HG03045 (cell line): ENCODE results near the gene CLEC3A.
"Not testable (repeated sequence)": the region's sequence is repeated elsewhere in the genome, so short reads cannot be mapped to it uniquely, and the experiment has no call there.

Experiments used
- ATAC-seq: cut with Tn5 transposase; IDR thresholded peaks from one replicate; pipeline ENCODE4 v1.9.1; 2021; ENCODE audit warnings: mild to moderate bottlenecking, moderate library complexity; ENCODE audit not compliant: unreplicated experiment

CLEC3A gene

DNA sequence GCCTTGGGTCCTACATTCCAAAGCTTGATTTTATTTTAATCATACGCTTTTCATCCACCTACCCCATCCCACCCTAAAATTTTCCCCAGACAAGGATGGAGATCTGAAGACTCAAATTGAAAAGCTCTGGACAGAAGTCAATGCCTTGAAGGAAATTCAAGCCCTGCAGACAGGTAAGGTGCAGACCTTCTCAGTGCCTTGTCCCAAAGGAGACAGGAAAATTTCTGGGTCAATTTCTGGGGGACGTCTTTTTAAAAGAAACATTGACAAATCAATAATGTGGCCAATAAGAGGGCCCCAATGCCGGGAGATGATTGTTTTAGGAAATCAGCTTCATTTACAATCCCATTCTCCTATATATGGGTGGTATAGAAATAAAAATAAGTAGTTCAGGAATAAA lies 5.7 kb downstream of the CLEC3A start:
- ATAC-seq, result no peak

DNA sequence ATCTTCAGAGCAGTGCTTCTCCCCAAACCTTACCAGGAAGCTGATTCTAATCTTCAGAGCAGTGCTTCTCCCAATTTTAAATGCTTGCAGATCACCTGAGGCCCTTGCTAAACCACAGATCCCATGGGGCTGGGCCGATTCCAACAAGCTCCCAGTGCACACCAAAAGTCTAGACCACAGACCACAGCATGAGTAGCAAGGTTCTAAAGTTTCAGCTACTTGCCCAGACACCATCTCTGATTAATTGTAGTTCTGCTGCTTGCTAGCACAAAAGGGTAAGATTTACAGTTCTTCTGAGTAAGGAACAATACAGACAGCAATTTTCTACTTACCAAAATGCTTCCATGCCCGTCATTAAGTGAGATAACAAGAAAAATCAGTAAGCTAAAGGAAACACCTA lies 12.2 kb downstream of the CLEC3A start:
- ATAC-seq, result no peak

DNA sequence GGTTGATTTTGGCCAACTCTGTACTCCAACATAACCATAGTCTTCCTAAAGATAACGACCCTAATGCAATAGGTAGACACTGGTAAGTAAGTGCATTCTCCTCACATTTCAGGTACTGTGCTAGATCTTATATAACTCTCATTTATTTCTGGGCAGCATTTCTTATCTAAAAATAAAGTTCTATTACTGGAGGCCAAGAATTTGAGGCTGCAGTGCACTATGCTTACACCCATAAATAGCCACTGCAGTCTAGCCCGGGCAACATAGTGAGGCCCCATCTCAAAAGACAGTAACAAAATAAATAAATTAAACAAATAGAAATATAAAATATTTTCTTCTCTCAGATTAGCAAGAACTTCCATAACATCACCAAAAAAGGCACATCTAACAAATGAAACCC lies 12.7 kb downstream of the CLEC3A start:
- ATAC-seq, result no peak

DNA sequence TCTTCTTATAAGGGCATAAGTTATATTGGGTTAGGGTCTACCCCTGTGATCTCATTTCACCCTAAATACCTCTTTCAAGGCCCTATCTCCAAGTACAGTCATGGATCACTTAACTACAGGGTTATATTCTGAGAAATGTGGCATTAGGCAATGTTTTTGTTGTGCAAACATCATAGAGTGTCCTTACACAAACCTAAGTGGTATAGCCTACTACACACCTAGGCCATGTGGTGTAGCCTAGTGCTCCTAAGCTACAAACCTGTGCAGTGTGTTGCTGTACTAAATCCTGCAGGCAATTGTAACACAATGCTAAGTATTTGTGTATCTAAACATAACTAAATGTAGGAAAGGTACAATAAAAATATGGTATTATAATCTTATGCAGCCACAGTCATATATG lies 18.0 kb downstream of the CLEC3A start:
- ATAC-seq, result no peak

DNA sequence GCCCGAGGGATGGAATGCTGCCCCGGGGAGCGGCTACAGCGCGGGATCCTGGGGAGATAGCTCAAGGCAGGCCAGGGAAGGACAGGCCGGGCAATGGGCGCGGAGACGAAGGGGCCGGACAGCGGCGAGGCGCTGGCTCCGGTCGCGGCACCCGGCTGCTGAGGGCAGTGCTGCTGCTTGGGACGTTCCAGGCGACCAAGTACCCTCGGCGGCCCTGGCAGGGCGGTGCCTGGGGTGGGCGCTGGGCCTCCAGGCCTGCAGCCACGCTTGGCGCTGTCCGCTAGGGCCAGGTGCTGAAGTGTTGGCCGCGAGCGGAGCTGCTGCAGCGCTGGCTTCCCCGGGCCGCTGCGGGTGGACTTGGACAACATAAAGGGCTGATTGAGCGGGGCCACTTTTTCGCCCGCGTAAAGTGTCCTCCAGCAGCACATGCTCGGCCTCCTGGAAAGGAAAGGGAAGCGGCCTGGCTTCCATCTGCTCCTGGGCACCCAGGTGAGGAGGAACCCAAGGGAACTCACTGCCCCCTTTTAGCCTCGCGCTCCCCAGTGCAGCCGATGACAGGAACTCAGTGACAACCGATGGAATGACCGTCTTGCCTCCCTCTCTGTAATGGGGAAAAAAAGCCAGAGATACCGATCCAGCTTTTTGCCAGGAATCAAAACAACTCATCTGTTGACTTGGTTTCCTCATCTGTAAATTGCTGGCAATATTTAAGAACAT lies 23.7 kb downstream of the CLEC3A start:
- ATAC-seq, result no peak

GRCh38 chr16:78048319-78048718 lies 26.0 kb downstream of the CLEC3A start:
- no peak for ATAC-seq

DNA sequence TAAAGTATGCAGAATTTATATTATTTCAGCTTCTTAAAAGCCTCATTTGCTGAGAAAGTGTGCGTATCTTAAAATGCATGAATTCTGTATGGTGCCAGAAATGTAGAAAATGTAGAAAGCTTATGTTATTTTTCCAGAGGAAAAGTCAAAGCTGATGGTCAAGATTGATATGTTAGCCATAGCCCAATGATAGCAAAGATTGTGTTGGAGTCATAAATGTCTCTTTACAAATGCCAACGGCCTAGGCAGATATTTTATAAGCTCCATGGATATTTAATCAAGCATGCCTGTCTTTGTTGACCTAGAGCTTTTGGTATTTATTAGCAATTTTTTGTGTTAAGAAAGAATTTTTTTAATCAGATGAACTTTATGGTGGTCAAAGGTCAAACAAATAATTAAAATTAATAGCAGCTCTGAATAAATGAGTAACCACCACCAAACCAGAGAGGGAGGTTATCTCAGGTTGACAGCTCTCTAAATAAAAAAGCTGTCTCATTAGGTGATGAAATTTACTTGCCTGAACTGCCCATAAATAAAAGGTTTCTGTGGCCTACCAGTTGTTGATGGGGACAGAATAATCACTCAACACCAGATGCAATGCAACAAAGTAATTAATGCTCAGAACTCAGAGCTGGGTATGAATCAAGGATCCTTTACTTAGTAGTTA lies 28.5 kb downstream of the CLEC3A start:
- ATAC-seq, result no peak

DNA sequence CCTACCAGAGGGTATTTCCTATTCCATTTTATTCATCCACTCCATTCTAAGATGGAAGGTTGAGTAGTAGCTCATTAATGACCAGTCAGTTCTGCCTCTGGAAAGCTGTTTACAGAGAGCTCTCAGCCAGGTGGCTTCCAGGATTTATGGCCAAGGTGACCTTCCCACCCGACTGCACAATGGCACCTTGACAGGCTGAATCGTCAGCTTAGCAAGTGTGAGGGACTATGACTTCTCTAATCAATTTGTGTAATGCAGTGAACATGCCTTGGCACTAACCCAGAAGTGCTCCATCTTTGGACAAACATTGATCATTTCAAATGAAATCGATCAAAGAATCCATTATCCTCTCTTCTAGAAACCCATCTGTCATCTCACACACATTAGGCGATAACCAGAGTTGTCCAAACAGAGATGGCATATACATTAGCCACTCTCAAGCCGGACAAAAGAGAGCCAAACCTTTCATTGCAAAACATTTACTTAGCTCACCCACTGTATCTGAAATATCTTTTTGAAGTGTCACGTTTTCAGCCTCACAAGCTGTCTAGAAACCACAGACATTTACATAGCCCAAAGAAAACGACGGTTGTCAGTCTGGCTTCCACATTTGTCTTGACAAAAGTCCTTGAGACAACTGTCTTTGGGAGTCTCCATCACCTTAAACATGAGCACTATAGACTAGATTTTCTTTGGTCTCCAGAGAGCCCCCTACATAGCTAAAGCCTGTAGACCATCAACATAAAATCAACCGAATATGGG lies 35.6 kb downstream of the CLEC3A start:
- no peak for ATAC-seq

DNA sequence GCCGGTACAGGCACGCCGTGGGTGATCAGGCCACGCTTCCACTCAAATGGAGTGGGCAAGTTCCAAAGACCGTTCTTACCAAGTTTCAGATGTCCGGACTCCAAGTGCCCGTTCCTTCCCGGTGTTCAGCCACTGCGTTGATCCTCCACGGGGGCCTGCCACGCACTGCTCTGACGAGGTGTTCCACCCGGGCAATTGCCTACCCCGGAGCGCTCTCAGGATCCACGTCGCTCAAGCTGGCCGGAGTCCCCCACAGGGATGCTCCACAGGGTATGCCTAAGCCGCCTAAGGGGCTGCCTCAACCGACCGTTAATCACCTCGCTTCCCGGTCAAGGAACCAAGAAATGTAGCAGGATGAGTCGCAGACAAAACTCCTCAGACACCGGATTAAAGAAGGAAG lies 37.5 kb downstream of the CLEC3A start:
- ATAC-seq, result not testable (repeated sequence)

GRCh38 chr16:78060295-78060694 lies 37.9 kb downstream of the CLEC3A start:
- no peak for ATAC-seq

DNA sequence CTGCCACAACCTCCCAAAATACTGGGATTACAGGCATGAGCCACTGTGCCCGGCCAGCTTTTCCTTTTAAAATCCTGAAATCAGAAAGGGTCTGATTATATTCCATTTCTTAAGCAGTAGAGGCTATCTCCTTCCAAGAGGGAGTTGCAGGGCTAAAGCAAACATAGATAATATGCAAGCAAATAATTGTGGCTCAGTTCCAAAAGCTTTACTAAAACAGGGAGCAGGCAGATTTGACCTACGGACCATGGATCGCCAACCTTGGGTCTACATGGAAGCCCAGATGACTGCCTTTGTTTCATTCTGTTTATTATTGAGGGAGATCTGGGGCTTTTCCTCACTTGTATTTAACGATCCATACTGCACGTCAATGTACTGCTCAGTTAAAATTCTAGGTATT lies 38.5 kb downstream of the CLEC3A start:
- ATAC-seq, result no peak

DNA sequence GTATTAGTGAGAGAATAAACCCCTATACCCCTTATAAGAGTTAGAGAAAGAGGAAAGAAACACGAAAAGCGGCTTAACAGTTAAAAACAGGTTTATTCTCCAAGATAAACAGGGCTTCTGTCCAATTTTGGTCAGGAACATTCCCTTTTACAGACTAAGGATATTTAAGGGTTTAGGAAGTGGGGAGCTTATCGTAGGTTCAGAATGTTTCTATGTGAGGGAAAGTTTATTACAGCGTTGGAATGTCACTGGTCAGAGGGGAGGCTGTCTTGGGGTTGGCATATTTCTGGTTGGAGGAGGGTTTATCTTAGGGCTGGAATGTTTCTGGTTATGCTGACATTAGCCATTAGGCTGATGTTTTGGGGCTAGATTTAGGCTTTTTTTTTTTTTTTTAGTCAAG lies 43.0 kb downstream of the CLEC3A start:
- ATAC-seq, result no peak

DNA sequence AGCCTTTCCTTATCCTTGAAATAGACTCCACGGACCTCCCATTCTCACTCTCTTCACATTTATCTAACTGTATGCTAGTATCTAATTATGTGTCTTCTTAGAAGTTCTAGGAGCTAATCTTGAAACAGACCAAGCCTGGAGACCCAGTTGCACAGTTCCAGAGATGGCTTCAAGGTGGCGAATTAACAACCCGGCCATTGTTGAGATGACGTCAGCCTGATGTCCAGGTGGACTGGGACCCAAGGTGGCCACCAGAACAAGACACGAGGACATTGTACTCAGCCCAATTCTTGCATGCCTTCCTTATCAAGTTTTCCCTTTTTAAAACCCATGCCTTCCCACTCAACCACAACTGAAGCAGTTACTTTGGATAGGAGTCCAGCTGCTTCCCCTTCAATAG lies 47.6 kb downstream of the CLEC3A start:
- ATAC-seq, result no peak

DNA sequence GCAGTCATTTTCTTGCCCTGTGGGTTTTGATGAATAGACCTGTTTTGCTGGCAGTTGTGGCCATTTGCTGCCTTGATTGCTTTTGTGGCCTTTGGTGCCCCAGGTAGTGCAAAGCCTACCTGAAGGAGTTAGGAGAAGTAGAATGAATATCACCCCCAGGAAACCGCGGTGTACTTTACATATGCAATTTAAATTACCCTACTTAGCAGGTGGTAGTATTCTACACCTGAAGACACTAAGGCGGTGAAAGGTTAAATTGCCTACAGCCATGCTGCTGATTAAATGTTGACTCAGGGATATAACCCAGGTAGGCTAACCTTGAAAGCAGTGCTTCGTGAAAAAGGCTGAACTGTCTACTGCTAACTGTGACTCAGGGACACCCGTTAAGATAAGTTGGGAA lies 49.9 kb downstream of the CLEC3A start:
- ATAC-seq, result no peak

GRCh38 chr16:78075800-78076199 lies 53.5 kb downstream of the CLEC3A start:
- no peak for ATAC-seq

DNA sequence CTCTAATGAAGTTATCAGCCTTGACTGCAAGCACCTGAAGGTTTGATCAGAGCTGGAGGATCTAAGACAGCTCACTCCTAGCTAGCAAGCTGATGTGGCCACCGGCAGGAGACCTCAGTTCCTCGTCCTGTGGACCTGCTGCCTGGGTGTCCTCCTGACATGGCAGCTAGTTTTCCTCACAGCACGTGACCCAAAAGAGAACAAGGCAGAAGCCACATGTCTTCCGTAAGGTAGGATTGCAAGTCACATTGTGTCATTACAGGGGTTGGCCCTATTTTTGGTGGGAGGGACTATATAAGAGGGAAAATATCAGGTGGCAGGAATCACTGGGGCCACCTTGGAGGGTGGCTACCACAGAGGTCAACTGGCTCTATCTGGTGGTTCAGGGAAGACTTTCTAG lies 59.0 kb downstream of the CLEC3A start:
- ATAC-seq, result no peak
